ENCODE data around the gene AGPAT2.

Gene AGPAT2

GRCh38 chr9:136661641-136662325 lies 25.5 kb downstream of the AGPAT2 start:
- DNase-seq (ENCODE audit: low read depth): no peak

GRCh38 chr9:136660971-136661550 lies 26.2 kb downstream of the AGPAT2 start:
- DNase-seq (ENCODE audit: low read depth): no peak

GRCh38 chr9:136659861-136660784 lies 27.1 kb downstream of the AGPAT2 start:
- no peak for DNase-seq (ENCODE audit: low read depth)

DNA sequence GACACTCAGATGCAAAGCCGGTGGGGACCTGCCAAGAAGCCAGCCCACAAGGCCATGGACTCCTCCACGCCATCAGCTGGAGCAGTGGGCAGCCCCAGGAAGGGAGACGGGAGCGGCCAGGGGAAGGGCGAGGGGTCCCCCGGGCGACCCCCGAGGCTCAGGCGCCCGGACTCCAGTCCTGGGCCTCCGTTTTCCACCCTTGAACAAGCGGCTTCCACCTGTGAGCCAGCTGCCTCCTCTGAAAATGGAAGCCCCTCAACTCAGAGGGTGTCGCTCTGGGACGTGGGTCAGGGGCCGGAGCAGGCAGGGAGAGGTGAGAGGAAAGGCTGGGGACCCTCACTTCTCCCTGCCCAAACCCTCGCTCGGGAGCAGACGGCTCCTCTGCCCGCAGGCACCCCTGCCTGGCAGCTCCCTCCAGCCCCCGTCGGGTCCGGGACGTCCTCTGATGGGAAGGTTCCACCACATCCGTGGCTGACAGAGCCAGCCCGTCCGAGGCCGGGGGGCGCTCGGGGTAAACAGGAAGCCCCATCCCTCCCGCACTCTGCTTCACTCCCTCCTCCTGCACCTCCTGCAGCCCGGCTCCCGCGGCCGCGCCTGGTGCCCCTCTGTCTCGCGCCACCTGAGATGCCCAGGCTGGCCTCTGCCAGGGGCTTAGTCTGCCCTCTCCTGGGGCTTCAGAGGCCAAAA lies 28.3 kb downstream of the AGPAT2 start:
- DNase-seq (ENCODE audit: low read depth): no peak

DNA sequence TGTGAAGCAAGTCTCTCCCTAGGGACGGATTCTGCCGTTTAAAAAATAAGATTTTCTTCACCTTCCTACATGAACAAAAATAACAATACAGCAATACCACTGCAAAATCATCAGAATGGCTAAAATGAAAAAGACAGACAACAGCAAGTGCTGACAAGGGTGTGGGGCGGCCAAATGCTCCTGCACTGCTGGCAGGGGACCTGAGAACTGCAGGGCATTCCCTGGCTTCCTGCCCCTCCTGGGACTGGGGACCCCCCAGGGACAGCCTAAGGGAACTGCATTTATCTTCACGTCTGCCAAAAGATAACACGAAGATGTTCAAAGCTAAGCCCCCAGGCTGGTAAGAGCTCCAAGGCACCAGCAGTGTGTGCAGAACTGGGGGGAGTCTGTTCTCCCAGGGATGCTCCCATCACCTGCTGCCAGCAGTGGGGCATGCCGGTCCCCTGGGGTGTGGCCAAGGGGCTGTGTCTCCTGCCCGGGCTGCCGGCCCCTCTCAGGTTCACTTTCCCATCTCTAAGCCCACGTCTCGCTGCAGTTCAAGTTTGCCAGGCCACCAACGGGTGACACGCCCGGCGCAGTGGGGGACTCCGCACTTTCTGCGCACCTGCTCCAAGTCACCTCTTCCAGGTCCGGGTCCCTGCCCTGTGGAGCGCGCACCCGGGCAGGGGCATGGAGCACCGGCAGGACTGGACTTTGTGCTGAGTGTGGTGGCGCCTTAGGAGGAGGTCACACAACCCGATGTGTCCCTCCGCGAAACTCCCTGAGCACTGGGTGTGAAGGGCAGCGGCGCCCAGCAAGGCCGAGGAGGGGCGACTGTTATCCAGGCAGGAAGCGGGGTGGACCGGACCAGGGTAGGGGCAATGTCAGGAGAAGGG lies 29.0 kb downstream of the AGPAT2 start:
- DNase-seq (ENCODE audit: low read depth): no peak

DNA sequence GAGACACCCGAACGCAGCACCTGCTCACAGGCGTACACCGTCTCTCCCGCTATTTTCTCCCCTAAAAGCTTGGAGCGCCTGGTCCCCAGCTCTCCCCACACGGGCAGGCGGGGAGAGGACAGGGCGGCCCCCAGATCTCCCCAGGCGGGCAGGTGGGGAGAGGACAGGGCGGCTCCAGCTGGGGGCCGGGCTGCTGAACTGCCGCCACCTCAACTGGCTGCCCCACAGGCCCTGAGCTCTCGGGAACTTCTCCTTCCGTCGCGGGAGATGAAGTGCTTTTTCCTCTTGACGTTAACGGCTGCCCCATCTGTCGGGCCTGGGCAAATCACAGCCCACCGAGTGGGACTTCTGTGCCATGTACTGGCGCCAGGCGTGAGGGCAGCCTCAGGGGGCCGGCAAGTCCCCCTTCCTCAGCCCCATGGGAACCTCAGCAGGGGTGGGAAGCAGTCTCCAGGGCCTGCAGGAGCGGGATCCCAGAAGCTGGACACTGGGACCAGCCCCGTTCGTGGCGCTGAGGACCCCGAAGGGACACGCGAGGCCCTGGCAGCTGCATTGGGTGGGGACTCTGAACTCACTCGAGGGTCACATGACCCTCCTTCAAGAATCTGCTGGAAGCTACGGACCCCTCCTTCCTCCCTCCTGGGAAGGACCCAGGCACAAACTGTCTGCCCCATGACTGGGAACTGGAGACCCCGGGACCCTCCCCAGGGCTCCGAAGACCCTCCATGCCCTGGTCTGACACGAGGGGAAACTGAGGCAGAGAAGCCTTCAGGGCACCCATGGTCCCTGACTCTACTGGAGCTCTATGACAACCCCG lies 30.3 kb downstream of the AGPAT2 start:
- no peak for DNase-seq (ENCODE audit: low read depth)

DNA sequence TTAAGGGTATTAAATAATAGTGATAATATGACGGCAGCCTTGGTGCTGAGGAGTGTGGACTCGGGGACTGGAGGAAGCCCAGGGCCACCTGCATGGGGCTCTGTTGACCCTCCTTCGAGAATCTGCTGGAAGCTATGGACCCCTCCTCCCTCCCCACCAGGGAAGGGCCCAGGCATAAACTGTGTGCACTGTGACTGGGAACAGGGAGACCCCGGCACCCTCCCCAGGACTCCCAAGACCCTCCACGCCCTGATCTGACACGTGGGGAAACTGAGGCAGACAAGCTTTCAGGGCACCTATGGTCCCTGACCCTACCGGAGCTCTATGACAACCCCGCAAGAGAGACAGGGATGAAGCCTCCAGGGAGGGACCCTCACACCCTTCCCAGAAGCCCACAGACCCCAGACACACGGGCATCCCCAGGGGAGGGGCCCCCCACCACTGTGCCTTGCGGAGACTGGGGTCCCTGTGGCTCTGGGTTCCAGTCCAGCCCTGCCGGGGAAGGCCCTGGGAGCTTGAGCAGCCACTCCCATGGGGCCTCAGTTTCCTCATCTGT lies 31.0 kb downstream of the AGPAT2 start:
- no peak for DNase-seq (ENCODE audit: low read depth)

GRCh38 chr9:136655536-136656182 lies 31.6 kb downstream of the AGPAT2 start:
- DNase-seq (ENCODE audit: low read depth): no peak

- DNase-seq (ENCODE audit: low read depth): no peak
Measured at GRCh38 chr9:136654820-136655535, 32.3 kb downstream of the AGPAT2 start.

GRCh38 chr9:136653323-136654079 lies 33.8 kb downstream of the AGPAT2 start:
- DNase-seq (ENCODE audit: low read depth): no peak

DNA sequence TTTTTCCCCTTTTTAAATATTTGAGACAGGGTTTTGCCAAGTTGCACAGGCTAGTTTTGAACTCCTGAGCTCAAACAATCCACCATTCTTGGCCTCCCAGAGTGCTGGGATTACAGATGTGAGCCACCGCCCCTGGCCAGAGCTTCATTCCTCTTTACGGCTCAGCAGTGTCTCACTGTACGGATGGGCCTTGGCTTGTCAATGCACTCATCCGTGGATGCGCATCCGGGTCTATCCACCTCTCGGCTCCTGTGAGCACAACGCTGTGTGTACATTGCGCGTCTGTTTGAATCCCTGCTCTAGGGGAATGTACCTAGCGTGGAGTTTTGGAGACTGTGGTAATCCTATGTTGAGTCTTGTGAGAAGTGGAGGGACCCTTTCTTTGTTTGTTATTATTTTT lies 35.4 kb downstream of the AGPAT2 start:
- no peak for DNase-seq (ENCODE audit: low read depth)

GRCh38 chr9:136650648-136651047 lies 36.6 kb downstream of the AGPAT2 start:
- no peak for DNase-seq (ENCODE audit: low read depth)

- DNase-seq (ENCODE audit: low read depth): no peak
Measured at GRCh38 chr9:136650021-136650420, 37.2 kb downstream of the AGPAT2 start.

- no peak for DNase-seq (ENCODE audit: low read depth)
Measured at GRCh38 chr9:136648751-136649150, 38.5 kb downstream of the AGPAT2 start.

DNA sequence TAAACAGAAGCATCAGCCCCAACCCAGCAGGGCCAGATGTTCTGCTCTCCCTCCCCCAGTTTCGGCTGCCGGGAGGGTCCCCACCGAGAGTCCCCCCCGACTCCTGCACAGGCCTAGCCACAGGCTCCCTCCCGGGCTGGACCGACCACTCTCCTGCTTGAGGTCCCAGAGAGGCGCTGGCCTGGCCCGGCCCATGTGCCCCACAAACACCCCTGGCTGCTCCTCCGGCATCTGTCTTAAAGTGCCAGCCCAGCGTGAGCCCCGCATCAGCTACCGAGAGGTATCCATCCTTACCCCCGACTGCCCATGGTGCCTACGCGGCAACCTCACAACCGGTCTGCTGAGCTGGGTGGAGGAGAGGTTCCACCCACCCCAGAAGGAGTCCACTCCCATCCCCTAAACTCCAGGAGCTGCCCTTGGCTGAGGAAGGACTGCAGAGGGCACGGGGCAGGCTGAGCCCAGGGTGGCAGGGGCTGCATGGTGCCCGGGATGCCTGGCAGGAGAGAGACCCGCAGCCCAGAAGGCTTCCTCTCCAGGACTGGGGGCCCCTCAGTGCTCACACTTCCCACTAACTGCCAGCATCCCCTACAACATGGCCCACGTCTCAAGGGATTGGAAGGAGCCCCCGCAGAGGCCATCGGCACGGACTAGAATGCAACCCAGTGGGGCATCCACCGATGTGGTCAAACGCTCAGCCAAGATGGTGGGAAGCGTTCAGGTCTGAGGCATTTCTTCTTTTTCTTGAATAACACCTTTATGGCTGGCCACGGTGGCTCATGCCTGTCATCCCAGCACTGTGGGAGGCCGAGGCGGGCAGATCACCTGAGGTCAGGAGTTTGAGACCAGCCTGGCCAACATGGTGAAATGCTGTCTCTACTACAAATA lies 40.2 kb downstream of the AGPAT2 start:
- no peak for DNase-seq (ENCODE audit: low read depth)

- DNase-seq (ENCODE audit: low read depth): no peak
Measured at GRCh38 chr9:136645903-136646754, 41.1 kb downstream of the AGPAT2 start.

Data from stimulated activated CD8-positive, alpha-beta memory T cell treated with anti-CD3 and anti-CD28 coated beads, Interleukin-12 subunit alpha, Interleukin-12 subunit beta, amount 100 ng/mL, for 4 hours (primary cell).